Measurements from ENCODE around the gene NOP53. TPM values are rescaled to one million over a fixed set of nuclear protein-coding genes. Genes with fewer than 3 reads are reported as not detected.

NOP53 gene
- total and polyA plus RNA-seq, 2 of the 13 experiments (the other 11 are each of a cell fraction or from before 2014, with no cell fraction given), result 53.9 to 141 TPM

DNA sequence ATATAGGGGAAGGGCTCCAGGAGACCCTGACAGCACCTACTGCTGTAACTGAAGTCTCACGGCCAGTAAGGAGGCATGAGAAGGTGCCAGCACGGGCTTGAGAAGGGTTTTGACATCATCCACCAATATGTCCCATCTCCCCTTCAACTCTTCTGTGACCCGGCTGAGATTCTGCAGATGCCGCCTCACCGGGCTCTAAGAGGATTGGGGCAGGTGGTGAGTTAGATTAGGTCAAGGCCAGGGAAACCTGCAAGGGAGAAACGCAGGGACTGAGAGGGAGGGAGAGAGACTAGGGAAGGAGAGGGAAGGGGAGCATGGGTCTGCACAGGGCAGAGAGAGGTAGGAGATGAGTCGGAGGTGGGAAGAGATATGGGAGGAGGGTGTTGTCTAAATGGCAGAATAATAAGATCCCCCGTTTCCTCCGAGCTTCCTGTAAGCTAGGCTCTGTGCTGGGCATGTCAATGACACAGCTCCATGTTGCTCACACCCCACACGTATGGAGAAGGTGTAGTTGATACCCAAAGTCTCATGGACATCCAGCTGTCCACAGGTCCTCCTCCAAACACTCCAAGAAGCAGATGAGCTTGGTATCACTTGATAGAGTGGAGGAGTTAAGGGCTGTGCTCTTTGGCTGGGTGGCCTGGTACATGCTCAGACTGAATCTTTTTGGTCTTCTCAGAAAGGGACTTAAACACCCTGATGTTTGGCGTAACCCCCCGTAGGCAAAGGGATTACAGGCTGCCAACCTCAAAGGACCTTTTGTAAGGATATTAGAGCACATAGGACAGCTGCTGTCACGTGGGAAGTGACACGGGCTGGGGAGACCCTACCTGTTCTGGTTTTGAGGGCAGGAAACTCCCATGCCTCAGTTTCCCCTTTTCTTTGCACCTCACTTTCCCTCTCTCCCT lies 52.9 kb downstream of the NOP53 start:
- FAIRE-seq, result no peak
- no peak overlapping the region for H3K4me3 ChIP-seq (replicated peaks in 1 of 3; ENCODE audit: insufficient read depth in 1 of 3, low read depth in 2 of 3, low read length in 3 of 3)
- H3K9me3 ChIP-seq (ENCODE audit: low read length), result no peaks in the 10 kb centered on the region
- H3K36me3 ChIP-seq (replicated peaks in 1 of 2; ENCODE audit: control insufficient read depth in 1 of 2, insufficient read depth in 2 of 2, low read length in 2 of 2), result no peaks in the 10 kb centered on the region
- BruUV-seq (replicated peaks), result no TSS peak
- no peak for ATAC-seq
- CTCF ChIA-PET (ENCODE audit: low intra/inter-chr PET ratio, low total read pairs), result no interaction called here
- peaks cover 0 to 13% of the 10 kb centered on the region in 2 experiments; a peak in 2 of 5 replicates for H3K27me3 ChIP-seq (ENCODE audit: control insufficient read depth in 1 of 2, insufficient read depth in 2 of 2, low read length in 2 of 2)
- no peaks in the 10 kb centered on the region for H4K20me1 ChIP-seq (ENCODE audit: insufficient read depth, low read length)
- no peak for DNase-seq (ENCODE audit: low spot score)
- intact Hi-C loops (cut with micrococcal nuclease; ENCODE audit: unreplicated experiment) (no loop called here), in situ Hi-C loops (cut with HindIII; ENCODE audit: extremely low pct_ligation_motif_present, low pct_unique_long_range_greater_than_20kb) (no loop called here)
- no peaks in the 10 kb centered on the region for H3K79me2 ChIP-seq (ENCODE audit: insufficient read depth, low read length)
- no peaks in the 10 kb centered on the region for H3K4me1 ChIP-seq (ENCODE audit: insufficient read depth, low read length)
- H3K27ac ChIP-seq (ENCODE audit: extremely low read length, insufficient read depth, low read length), result no peak overlapping the region
- POLR2A ChIA-PET, result no interaction called here
- H2AFZ ChIP-seq (ENCODE audit: low read length), result no peak overlapping the region
- TF ChIP-seq, protein P1, sequence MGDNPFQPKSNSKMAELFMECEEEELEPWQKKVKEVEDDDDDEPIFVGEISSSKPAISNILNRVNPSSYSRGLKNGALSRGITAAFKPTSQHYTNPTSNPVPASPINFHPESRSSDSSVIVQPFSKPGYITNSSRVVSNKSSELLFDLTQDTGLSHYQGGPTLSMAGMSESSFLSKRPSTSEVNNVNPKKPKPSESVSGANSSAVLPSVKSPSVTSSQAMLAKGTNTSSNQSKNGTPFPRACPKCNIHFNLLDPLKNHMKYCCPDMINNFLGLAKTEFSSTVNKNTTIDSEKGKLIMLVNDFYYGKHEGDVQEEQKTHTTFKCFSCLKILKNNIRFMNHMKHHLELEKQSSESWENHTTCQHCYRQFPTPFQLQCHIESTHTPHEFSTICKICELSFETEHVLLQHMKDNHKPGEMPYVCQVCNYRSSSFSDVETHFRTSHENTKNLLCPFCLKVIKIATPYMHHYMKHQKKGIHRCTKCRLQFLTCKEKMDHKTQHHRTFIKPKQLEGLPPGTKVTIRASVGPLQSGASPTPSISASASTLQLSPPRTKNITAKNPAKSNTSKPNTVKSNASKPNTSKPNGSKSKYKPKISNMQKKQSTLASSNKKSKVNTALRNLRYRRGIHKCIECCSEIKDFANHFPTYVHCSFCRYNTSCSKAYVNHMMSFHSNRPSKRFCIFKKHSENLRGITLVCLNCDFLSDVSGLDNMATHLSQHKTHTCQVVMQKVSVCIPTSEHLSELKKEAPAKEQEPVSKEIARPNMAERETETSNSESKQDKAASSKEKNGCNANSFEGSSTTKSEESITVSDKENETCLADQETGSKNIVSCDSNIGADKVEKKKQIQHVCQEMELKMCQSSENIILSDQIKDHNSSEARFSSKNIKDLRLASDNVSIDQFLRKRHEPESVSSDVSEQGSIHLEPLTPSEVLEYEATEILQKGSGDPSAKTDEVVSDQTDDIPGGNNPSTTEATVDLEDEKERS (CRISPR knock-in tag; IDR thresholded peaks at IDR 0.05), result no peak
- no peak for TF ChIP-seq ATF1 (CRISPR knock-in tag; IDR thresholded peaks at IDR 0.05)
- no peak for TF ChIP-seq KAT2B (IDR thresholded peaks at IDR 0.05; ENCODE audit: borderline replicate concordance, low read depth, low read length)
- TF ChIP-seq MYNN (CRISPR knock-in tag; IDR thresholded peaks at IDR 0.05; ENCODE audit: low read depth), result no peak
- TF ChIP-seq ZNF333 (CRISPR knock-in tag; IDR thresholded peaks at IDR 0.05; ENCODE audit: borderline replicate concordance), result no peak
- H3K4me2 ChIP-seq (ENCODE audit: low read depth, low read length), result no peak overlapping the region
- no peak overlapping the region for H3K9ac ChIP-seq (ENCODE audit: insufficient read depth, low read depth, low read length)
- WGBS (ENCODE audit: low lambda C conversion rate), result 19% methylated on average over 13 of the region's 14 CpGs
